Medulla oblongata (tissue), 1 donor: Measurements from ENCODE around the gene PCSK6.
A peak's percentile ranks its signal among the peaks of the same experiment; 100 is the strongest.
"Not testable (repeated sequence)": the region's sequence is repeated elsewhere in the genome, so short reads cannot be mapped to it uniquely, and the experiment has no call there.

Experiments used
- DNase-seq: peaks from one replicate; pipeline ENCODE4 v3.0.0-alpha.2; 2015; ENCODE audit errors: extremely low spot score

PCSK6 gene

DNA sequence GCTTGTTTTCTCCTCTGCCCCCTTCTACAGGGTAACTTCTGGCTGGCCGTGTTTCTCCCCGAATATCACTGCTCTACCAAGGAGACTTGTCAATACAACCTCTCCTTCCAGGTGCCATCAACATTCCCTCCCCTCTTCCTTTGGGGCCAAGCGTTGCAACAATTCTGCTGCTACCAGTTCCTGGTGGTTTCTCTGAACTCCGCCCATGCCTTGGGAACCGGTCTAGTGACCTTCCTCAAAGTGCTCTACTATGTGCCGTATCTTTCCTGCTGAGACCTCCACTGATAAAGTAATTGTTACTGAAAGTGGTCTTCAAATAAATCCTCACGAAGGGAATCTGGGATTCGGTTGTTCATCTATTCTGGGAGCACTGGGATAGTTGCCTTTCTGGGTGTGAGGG, 26.2 kb downstream of the PCSK6 start:
- no peak for DNase-seq

DNA sequence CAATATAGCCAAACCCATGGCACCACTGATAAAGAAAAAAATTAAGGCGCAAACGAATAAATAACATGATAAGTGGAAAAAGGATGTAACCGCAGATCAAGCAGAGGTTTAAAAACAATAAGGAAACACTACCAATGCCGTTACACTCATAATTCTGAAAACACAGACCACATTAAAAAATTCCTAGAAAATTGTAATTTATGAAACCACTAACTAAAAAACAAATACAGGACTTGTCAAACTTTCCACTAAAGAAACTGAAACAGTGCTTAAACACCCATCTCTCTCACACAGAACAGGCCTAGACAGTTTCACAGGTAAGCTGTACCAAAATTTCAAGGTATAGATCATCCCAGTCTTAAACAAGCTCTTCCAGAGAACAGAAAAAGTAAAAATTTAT, 28.4 kb downstream of the PCSK6 start:
- DNase-seq: no peak

GRCh38 chr15:101459579-101460300, 29.8 kb downstream of the PCSK6 start:
- DNase-seq: no peak

DNA sequence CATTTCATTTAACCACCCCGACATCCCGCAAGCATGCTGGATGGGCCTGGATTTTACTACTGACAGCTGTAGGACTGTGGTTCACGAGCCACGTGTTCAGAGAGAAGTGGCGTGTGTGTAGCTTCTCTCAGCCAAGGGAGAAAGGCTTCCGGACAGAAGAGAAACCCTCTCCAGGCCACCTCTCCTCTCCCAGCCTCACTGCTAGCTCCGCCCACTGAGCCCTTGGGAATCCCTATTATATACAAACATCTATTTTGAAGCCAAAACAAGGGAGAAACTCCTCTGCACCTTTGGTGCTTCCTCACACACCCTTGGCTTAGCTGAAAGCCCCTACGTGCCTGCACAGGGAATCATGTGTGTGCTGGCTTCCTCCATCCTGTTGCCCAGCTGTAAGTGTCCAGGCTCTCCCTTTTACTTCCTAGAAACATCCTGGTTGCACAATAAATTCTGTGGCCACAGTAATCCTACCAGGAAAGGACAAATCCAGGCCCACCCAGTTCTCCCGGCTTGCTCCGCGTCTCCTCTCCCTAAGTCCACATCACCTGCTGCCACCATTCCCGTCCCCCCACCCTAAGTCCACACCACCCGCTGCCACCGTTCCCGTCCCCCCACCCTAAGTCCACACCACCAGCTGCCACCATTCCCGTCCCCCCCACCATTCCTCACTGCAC, 30.5 kb downstream of the PCSK6 start:
- no peak for DNase-seq

- DNase-seq: no peak
Observed at GRCh38 chr15:101458158-101458900, 31.2 kb downstream of the PCSK6 start.

GRCh38 chr15:101457696-101458095, 31.8 kb downstream of the PCSK6 start:
- no peak for DNase-seq

DNA sequence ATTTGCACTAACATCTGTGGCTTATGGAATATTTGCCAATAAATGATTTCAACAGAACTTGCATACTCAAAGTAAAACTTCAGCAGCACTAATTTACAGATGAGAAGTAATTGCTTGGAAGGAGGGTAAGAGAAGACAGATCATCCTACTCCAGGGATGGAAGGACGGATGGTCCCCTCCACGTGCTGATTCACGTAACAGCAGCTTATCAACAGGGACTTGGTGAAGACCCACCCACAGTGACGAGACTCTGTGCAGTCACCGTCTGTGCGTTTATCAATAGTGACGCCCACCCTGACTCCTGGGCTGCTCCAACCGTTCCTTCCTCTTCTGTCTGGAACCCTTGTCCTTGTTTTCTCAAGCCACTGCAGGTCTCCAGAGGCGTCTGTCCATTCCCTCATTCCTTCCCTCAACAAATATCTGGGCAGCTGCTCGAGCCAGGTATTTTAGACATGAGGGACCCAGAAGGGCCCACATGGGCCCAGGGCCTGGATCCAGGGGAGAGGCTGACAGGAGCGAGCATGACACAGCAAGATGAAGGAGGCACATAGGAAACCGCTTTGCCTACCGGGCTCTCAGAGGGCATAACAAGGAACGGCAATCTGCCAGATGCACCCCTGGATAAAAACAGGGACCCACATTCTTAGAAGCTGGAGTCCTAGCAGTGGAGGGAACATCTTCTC, 33.3 kb downstream of the PCSK6 start:
- DNase-seq: no peak

- DNase-seq: peak; percentile 88
Observed at GRCh38 chr15:101455291-101456025, 34.0 kb downstream of the PCSK6 start.

- not testable (repeated sequence) for DNase-seq
Observed at GRCh38 chr15:101454781-101455180, 34.7 kb downstream of the PCSK6 start.

GRCh38 chr15:101454365-101454764, 35.1 kb downstream of the PCSK6 start:
- no peak for DNase-seq

DNA sequence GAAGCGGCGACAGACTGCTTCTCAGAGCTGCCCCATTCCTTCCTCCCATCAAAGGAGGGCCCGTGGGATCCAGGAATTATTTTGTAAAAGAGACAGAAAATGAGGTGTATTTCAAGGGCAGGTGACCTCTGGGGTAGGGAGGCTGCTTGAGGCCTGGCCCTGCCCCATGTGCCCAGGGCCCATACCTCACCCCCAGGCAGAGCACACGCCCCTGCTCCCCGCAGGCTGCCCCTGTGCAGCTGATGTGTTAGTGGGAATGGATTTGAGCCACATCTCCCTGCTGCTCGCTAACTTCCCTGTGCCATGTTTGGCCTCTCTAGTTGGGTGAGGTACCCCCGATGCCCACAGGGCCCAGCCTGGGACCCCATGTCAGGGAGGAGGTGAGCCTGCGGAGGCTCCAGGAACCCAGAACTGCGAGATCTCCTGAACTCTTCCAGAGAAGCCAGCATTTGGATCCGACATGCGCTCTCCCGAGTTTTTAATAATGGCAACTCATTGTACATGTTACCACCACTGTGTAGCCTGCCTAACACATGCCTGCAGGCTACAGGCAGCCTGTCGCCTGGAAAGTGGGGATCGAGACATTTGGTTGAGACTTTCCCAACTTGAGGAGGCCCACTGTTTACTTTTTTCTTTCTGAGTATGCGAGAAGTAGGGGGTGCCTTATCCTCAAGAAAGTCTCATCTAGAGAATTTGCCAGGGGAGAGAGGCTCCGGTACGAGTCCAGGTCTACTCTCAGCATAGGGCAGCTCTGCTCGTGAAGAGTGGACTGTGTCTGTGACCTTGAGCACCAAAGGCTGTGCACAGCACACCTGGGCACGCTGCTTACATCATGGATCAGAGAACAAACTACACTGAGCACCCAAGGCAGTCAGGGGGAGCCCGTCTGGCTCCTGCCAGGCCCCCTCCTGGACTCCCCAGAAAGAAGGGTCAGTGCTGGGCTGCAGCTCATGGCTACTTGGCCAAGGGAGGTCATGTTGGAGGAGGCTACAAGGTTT, 36.1 kb downstream of the PCSK6 start:
- DNase-seq: no peak

GRCh38 chr15:101452572-101452971, 36.9 kb downstream of the PCSK6 start:
- DNase-seq: no peak

DNA sequence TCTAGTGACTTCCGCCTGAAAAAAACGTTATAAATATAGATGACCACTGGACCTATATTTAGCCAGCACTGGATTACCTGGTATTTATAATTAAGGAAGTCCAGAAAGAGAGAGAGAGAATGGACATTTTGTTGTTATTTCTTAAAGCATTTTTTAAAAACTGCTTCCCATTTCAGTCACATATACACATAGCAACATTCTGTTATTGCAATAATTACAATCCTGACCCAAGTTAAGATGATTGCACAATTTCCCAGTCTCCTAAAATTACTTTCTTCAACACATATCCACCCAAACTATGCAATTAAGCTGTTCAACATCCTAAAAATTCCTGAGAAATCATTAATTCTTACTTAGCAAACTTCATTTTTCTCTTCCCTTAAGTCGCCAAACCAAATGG, 37.7 kb downstream of the PCSK6 start:
- DNase-seq: no peak

DNA sequence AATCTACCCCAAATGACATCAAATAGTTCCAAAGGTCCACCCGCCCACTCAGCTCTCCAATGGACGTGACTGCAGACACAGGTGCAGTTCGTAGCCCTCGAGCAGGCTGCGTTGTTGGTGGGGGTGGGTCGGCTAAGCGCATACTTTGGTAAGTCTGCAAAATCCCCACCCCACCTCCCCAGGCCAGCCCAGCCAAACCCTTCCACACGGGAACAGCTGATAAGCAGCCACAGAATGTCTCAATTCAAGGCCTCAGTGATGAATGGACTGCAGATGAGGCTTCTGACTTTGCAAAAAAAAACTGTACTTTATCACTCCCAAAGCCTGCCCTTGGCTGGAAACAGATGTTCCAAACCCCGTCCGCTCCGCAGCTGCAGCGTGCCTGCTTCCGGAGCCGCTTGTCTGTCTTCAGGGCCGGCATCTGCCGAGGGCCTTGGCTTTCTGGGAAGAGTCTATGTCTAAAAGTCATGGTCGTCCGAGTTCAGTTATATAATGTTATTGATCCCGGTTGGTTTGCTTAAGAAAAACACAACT, 38.2 kb downstream of the PCSK6 start:
- no peak for DNase-seq

GRCh38 chr15:101450403-101451265, 38.9 kb downstream of the PCSK6 start:
- DNase-seq: no peak

- no peak for DNase-seq
Observed at GRCh38 chr15:101449471-101450402, 39.8 kb downstream of the PCSK6 start.

- DNase-seq: no peak
Observed at GRCh38 chr15:101448336-101448735, 41.2 kb downstream of the PCSK6 start.

- DNase-seq: no peak
Observed at GRCh38 chr15:101447561-101448071, 41.9 kb downstream of the PCSK6 start.
